Measurements from ENCODE around the gene SLC35F6.
"Not testable (repeated sequence)": the region's sequence is repeated elsewhere in the genome, so short reads cannot be mapped to it uniquely, and the experiment has no call there.

SLC35F6 gene

GRCh38 chr2:26730549-26731344 lies 33.3 kb upstream of the SLC35F6 start:
- no peak for DNase-seq (ENCODE audit: low read depth)

- no peak for DNase-seq (ENCODE audit: low read depth)
Observed at GRCh38 chr2:26731714-26732113, 32.4 kb upstream of the SLC35F6 start.

GRCh38 chr2:26732446-26732845 lies 31.6 kb upstream of the SLC35F6 start:
- DNase-seq (ENCODE audit: low read depth), result no peak

DNA sequence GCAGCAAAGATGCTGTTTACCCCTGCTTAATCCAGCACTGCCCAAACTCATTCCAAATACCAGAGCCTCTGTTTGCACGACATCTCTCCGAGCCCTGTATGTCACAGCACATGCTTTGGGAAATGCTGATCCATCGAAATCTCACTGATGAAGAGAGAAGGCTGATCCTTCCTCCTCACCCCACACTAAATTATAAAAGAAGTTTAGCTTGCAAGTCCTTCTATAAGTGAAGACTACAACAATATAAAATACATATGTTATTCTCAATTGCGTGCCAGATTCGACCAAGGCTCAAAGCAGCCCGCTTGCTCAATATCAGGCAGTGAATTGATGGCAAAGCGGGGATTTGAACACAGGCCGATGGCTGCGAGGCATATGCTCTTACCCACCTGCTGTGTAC lies 30.7 kb upstream of the SLC35F6 start:
- no peak for DNase-seq (ENCODE audit: low read depth)

- DNase-seq (ENCODE audit: low read depth), result peak; percentile 67
Observed at GRCh38 chr2:26735097-26735496, 29.0 kb upstream of the SLC35F6 start.

DNA sequence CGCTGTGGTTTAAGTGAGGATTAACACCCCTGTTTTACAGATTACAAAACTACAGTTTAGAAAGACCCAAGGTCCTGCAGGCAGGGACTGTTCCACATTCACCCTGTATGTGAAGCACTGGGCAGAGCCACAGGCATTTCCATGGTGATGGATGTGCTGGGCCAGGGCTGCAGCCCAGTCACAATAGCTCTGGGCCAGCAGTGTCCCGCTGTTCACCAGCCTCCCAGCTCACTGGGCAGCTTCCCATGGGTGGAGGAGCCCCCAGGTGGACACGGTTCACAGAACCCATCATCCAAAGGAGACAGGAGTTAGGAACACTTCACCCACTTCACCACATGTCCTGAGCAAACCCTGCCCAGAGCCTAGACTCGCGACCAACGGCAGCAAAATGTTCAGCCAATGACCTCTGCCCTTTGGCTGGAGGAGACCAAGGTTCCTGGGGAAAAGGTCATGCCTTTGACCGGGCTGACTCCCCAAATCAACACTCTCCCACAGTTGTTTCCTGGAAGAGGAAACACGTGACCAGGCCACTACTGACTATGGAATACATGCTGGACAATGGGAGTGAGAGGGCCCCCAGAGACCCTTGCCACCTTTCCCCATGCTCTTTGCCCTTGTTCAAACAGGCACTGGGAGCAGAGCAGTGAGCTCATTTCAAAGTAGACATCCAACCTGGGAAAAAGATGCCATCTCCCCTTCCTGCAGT lies 28.0 kb upstream of the SLC35F6 start:
- DNase-seq (ENCODE audit: low read depth), result no peak

DNA sequence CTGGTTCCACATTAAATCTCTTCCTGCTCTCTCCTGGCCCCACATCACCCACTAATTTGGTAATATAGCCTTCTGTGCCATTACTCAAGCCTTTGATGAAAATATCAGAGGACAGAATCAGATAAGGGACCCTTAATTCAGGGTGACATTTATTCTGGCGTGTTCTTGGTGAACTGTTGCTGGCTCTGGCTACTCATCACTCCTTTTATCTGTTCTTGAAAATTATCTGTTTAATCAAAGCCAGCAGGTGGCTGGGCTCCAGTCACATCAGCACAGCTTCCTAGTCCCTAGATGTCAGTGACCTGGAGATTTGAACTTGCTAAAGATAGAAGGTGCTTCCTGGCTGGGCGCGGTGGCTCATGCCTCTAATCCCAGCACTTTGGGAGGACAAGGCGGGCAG lies 26.9 kb upstream of the SLC35F6 start:
- no peak for DNase-seq (ENCODE audit: low read depth)

GRCh38 chr2:26738481-26738880 lies 25.6 kb upstream of the SLC35F6 start:
- DNase-seq (ENCODE audit: low read depth), result no peak

GRCh38 chr2:26739514-26739913 lies 24.6 kb upstream of the SLC35F6 start:
- DNase-seq (ENCODE audit: low read depth), result no peak

- DNase-seq (ENCODE audit: low read depth), result no peak
Observed at GRCh38 chr2:26740346-26740745, 23.7 kb upstream of the SLC35F6 start.

- no peak for DNase-seq (ENCODE audit: low read depth)
Observed at GRCh38 chr2:26740890-26741302, 23.2 kb upstream of the SLC35F6 start.

DNA sequence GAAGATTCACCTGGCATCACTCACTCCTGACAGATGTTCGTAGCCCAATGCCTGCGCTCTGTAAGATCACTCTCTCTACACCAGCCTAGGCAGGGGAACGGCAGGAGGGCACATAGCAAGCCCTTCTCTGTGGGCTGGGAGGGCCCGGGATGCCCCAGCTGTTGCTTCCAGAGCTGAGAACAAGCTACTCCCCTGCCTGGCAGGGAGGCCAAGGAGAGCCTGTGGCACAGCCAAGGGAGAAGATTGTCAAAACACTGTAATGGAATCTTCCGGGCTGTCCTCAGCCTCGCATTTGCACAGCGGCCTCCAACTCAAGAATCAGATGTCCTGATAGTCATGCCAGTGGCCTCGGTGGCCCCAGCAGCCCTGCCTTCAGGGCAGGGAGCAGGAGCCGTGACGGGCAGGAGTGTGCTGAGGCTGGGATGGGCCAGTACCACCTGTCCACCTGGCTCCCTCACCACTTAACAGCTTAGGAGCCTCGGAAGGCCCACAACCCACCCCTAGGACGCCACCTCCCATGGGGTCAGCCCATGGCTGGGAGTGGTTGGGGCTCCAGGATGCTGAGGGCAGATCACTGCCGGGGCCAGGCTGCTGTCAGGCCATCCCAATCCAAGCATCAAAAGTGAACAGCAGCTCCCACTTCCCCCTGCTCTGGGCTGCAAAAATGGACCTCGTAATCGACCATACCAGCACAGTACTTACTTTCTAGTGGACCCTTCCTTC lies 21.9 kb upstream of the SLC35F6 start:
- DNase-seq (ENCODE audit: low read depth), result no peak

GRCh38 chr2:26743852-26744251 lies 20.2 kb upstream of the SLC35F6 start:
- no peak for DNase-seq (ENCODE audit: low read depth)

GRCh38 chr2:26744953-26745352 lies 19.1 kb upstream of the SLC35F6 start:
- DNase-seq (ENCODE audit: low read depth), result no peak

GRCh38 chr2:26745609-26746327 lies 18.3 kb upstream of the SLC35F6 start:
- peak; percentile 53 for DNase-seq (ENCODE audit: low read depth)

- no peak for DNase-seq (ENCODE audit: low read depth)
Observed at GRCh38 chr2:26746934-26747333, 17.1 kb upstream of the SLC35F6 start.

GRCh38 chr2:26749787-26750420 lies 14.2 kb upstream of the SLC35F6 start:
- not testable (repeated sequence) for DNase-seq (ENCODE audit: low read depth)

- not testable (repeated sequence) for DNase-seq (ENCODE audit: low read depth)
Observed at GRCh38 chr2:26750467-26750866, 13.6 kb upstream of the SLC35F6 start.

GRCh38 chr2:26752656-26753055 lies 11.4 kb upstream of the SLC35F6 start:
- no peak for DNase-seq (ENCODE audit: low read depth)

DNA sequence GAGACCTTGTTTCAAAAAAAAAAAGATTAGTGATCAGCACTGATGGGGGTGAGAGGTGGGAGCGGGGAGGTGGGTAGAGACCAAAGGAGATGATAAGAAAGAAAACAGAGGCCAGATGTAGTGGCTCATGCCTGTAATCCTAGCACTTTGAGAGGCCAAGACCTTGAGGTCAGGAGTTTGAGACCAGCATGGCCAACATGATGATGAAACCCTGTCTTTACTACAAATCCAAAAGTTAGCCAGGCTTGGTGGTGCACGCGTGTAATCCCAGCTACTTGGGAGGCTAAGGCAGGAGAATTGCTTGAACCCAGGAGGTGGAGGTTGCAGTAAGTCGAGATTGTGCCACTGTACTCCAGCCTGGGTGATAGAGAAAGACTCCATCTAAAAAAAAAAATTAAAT lies 9.5 kb upstream of the SLC35F6 start:
- no peak for DNase-seq (ENCODE audit: low read depth)

- no peak for DNase-seq (ENCODE audit: low read depth)
Observed at GRCh38 chr2:26754972-26755670, 9.0 kb upstream of the SLC35F6 start.

Measured in GM04504 (cell line).